ENCODE results near the gene TNRC6C. TPM values are rescaled to one million over a fixed set of nuclear protein-coding genes. Genes with fewer than 3 reads are reported as not detected.

Gene TNRC6C
- total and polyA plus RNA-seq, 4 donors, result 2.2 to 25.9 (median 13.8) TPM

DNA sequence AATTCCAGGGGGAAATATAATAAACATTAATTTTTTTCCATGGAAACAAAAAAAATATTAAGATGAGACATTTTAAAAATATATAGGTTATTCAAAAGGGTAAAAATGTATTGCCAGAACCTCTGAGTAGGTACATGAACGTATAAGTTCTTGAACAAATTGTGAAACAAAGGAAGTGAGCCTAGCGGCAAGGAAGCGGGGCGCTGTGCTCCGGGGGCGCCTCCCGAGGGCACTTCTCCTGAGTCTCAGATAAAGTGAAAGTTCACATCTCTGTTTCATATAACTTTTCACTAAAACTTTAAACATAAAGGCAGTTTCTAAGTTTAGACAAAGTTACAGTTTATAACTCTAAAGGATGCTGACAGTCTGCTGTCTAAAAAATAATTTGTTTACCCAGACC is 52.3 kb downstream of the TNRC6C start:
- DNase-seq (no peak), ATAC-seq (ENCODE audit: insufficient read depth, low FRiP score) (no peak)
- no peaks in the 10 kb centered on the region for H3K27me3 ChIP-seq (ENCODE audit: control insufficient read depth in 3 of 3, insufficient read depth in 3 of 3, low read length in 2 of 3)

DNA sequence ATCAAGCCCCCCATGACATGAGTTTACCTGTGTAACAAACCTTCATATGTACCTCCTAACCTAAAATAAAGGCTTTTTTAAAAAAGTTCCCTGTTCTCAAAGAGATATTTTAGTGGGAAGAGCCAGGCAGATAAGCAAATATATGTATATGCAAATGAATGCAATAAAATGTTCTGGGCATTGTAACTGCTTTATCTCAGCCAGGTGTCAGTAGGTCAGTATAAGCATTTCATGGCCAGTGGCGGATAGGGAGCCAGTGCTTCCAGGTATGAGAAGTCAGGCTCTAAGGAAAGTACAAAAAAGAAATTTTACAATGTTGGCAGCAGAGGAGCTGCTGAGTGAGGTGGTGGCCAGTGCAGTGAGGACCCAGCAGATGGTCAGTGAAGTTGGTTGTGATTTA is 53.9 kb downstream of the TNRC6C start:
- DNase-seq (no peak), ATAC-seq (ENCODE audit: insufficient read depth, low FRiP score) (no peak)
- WGBS, 2 donors, result 93 to 95% methylated on average over 1 of the region's 1 CpG
- H3K27ac ChIP-seq (ENCODE audit: low read depth in 1 of 2, low read length in 1 of 2), result no peak overlapping the region
- H3K27me3 ChIP-seq (ENCODE audit: control insufficient read depth in 3 of 3, insufficient read depth in 3 of 3, low read length in 2 of 3), result no peaks in the 10 kb centered on the region
- no peaks in the 10 kb centered on the region for H3K9me3 ChIP-seq (ENCODE audit: control insufficient read depth in 4 of 4, insufficient read depth in 3 of 4, low read length in 3 of 4)
- peaks cover 0 to 5% (median 1%) of the 10 kb centered on the region in 4 donors for H3K36me3 ChIP-seq (ENCODE audit: control insufficient read depth in 4 of 4, insufficient read depth in 4 of 4, low read length in 4 of 4)
- TF ChIP-seq, protein P1, sequence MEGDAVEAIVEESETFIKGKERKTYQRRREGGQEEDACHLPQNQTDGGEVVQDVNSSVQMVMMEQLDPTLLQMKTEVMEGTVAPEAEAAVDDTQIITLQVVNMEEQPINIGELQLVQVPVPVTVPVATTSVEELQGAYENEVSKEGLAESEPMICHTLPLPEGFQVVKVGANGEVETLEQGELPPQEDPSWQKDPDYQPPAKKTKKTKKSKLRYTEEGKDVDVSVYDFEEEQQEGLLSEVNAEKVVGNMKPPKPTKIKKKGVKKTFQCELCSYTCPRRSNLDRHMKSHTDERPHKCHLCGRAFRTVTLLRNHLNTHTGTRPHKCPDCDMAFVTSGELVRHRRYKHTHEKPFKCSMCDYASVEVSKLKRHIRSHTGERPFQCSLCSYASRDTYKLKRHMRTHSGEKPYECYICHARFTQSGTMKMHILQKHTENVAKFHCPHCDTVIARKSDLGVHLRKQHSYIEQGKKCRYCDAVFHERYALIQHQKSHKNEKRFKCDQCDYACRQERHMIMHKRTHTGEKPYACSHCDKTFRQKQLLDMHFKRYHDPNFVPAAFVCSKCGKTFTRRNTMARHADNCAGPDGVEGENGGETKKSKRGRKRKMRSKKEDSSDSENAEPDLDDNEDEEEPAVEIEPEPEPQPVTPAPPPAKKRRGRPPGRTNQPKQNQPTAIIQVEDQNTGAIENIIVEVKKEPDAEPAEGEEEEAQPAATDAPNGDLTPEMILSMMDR (IDR thresholded peaks at IDR 0.05; ENCODE audit: control extremely low read depth, extremely low read depth), result no peak
- H3K4me1 ChIP-seq (ENCODE audit: control insufficient read depth in 5 of 5, insufficient read depth in 5 of 5, low read length in 5 of 5), result peaks cover 0 to 3% (median 0%) of the 10 kb centered on the region in 5 donors
- no peak overlapping the region for H3K4me3 ChIP-seq
- no peak overlapping the region for H3K9ac ChIP-seq (ENCODE audit: insufficient read depth in 1 of 2, low read length in 2 of 2)

More for the DNA sequence above, 52.3 kb downstream of the TNRC6C start:
- H3K27ac ChIP-seq (ENCODE audit: low read depth in 1 of 2, low read length in 1 of 2), result no peak overlapping the region
- WGBS, 2 donors, result 23 to 53% methylated on average over 7 of the region's 7 CpGs
- H3K9me3 ChIP-seq (ENCODE audit: control insufficient read depth in 4 of 4, insufficient read depth in 3 of 4, low read length in 3 of 4), result no peaks in the 10 kb centered on the region
- H3K4me1 ChIP-seq (ENCODE audit: control insufficient read depth in 5 of 5, insufficient read depth in 5 of 5, low read length in 5 of 5), result peaks cover 0 to 3% (median 0%) of the 10 kb centered on the region in 5 donors
- H3K9ac ChIP-seq (ENCODE audit: insufficient read depth in 1 of 2, low read length in 2 of 2), result no peak overlapping the region
- TF ChIP-seq, protein P1 (IDR thresholded peaks at IDR 0.05; ENCODE audit: control extremely low read depth, extremely low read depth), result no peak
- peaks cover 1 to 5% (median 5%) of the 10 kb centered on the region in 4 donors for H3K36me3 ChIP-seq (ENCODE audit: control insufficient read depth in 4 of 4, insufficient read depth in 4 of 4, low read length in 4 of 4)
- H3K4me3 ChIP-seq, result no peak overlapping the region

DNA sequence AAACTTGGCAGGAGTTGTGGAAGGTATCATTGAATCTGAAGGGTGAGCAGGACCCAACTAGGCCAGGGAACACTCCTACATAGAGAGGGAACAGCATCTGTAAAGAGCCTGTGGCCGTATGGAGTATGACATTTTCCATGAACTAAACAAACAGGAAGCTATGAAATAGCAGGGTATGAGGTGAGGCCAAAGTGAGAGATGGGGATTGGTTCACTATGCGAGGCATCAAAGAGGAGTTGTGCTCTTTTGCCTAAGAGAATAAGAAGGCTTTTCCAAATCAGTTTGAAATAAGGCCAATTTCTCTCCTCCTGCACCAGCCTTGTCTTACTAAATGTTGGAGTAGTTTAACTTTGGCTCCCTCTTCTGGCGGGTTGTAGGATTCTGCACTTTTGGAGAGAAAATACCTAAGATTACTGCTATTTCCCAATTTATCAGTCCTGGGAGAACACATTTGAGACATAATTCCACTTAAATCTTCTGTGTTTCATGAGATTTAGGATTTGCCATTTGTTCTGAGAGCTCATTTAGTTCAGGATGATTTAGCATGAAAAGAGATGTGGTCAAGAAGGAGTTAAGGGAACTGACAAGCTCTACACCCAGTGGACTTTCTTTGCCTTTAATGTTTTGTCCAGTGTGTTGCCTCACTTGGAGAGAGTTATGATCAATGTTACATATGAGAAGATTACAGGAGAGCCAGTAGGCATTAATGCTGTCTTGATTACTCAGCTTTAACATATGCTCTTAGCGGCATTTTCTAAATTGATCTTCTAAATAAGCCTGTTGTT is 55.4 kb downstream of the TNRC6C start:
- H3K4me1 ChIP-seq (ENCODE audit: control insufficient read depth in 5 of 5, insufficient read depth in 5 of 5, low read length in 5 of 5), result peaks cover 0 to 8% (median 0%) of the 10 kb centered on the region in 5 donors
- H3K4me3 ChIP-seq, result no peak overlapping the region
- H3K9ac ChIP-seq (ENCODE audit: insufficient read depth in 1 of 2, low read length in 2 of 2), result no peak overlapping the region
- no peak overlapping the region for H3K27ac ChIP-seq (ENCODE audit: low read depth in 1 of 2, low read length in 1 of 2)
- TF ChIP-seq, protein P1 (IDR thresholded peaks at IDR 0.05; ENCODE audit: control extremely low read depth, extremely low read depth), result peak; percentile 84
- peaks cover 0 to 5% (median under 1%) of the 10 kb centered on the region in 4 donors for H3K36me3 ChIP-seq (ENCODE audit: control insufficient read depth in 4 of 4, insufficient read depth in 4 of 4, low read length in 4 of 4)
- WGBS, 2 donors, result 47 to 50% methylated on average over 4 of the region's 4 CpGs
- ATAC-seq (ENCODE audit: insufficient read depth, low FRiP score) (no peak), DNase-seq (peak; percentile 75 to 93 (median 92))
- no peaks in the 10 kb centered on the region for H3K9me3 ChIP-seq (ENCODE audit: control insufficient read depth in 4 of 4, insufficient read depth in 3 of 4, low read length in 3 of 4)
- no peaks in the 10 kb centered on the region for H3K27me3 ChIP-seq (ENCODE audit: control insufficient read depth in 3 of 3, insufficient read depth in 3 of 3, low read length in 2 of 3)

Measured in lung (tissue), 12 donors.